GM19324 (cell line): ENCODE results near the gene SHTN1.
A peak's percentile ranks its signal among the peaks of the same experiment; 100 is the strongest.

Experiments used
- ATAC-seq: cut with Tn5 transposase; IDR thresholded peaks from one replicate; pipeline ENCODE4 v1.9.1; 2021; ENCODE audit warnings: mild to moderate bottlenecking, moderate library complexity; ENCODE audit not compliant: unreplicated experiment, low FRiP score

SHTN1 gene

GRCh38 chr10:117005026-117005526 is at the start of gene SHTN1:
Gene SHTN1, minus strand, starts transcription at chr10:117005187. Its CDS starts 108 bp downstream, at chr10:117005079.
- ATAC-seq: peak; percentile 67

GRCh38 chr10:117053482-117053881 is 48.5 kb upstream of the SHTN1 start:
- no peak for ATAC-seq

DNA sequence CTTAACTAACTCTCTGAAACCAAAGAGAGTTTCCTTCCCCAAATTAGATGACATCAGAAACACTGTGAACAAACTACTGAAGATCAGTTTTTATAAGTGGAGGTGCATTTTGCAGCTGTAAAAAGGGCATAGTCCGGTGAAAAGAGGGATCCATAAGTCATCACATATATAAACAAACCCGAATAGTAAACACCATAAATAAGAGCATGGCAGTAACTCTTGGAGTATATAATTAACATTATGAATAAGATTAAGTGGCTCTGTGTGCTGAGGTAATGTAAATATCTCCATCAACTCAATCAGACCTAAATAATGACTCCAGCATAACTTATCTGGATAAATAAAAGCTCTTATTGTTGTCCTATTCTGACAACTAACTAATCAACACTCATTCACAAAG is 43.0 kb upstream of the SHTN1 start:
- no peak for ATAC-seq

GRCh38 chr10:117016266-117016665 is 11.3 kb upstream of the SHTN1 start:
- ATAC-seq: no peak

DNA sequence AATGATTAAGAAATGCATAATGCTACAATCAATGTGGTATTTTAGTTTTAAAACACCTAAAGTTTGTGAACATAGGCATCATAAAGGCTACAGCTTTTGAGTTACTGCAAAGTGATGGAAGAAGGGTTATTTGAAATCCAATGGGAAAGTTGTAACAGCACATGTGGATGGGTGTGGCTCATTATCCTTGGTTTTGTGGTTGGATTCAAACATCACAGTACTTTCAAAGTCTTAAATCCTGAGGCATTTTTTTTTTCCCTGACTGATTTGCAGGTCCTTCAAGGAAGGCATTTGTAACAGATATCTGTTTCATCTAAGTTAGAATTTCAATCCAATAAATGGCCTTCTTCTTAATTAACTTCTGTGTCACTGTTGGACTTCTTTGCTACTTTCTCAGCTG is 9.8 kb upstream of the SHTN1 start:
- no peak for ATAC-seq

DNA sequence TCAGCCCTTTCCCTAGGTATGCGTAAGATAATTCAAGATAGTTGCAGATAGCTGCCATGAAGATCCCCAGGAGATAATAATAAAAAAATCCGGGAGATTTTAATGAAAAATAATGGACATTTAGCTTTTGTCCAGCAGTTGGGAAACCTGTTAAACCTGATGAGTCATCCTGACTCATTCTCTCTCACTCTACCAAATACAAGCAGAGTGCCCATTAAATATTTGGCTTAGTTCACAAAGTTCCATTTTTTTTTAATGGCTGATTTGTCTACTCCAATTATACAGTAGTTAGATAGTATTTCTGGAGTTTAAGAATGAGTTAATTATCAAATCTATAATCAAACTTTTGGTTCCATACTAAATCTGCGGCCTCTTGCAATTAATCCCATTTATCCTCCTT is 2.1 kb upstream of the SHTN1 start:
- ATAC-seq: no peak

DNA sequence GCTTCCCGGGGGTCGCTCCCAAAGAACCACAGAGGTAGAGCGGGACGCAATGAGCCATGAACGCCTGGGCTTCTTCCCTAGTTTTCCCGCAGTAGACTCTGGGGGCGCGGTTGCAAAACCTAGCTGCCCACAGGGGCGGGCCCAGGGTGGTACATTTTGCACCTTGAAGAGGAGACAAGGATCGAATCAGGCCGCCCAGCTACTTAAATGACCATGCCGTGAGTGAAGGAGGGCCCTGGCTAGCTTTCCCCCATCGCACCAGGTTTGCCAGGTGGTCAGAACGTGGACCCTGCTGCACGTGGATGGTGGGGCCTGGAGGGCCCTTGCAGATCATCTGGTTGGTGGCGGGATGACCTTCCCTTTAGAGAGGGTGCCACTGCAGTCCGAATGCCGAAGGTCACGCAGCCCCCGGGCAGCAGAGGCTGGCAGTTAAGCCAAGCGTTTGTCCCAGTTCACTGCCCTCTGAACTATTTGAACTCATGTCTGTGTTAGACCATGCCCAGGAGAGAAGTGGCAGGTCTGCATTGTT is 604 bp upstream of the SHTN1 start:
- ATAC-seq: no peak

GRCh38 chr10:117004227-117005025 is 561 bp downstream of the SHTN1 start:
- ATAC-seq: peak; percentile 60

- ATAC-seq: no peak
Observed at GRCh38 chr10:117003336-117003735, 1.7 kb downstream of the SHTN1 start.

- ATAC-seq: no peak
Observed at GRCh38 chr10:117002206-117002605, 2.8 kb downstream of the SHTN1 start.

DNA sequence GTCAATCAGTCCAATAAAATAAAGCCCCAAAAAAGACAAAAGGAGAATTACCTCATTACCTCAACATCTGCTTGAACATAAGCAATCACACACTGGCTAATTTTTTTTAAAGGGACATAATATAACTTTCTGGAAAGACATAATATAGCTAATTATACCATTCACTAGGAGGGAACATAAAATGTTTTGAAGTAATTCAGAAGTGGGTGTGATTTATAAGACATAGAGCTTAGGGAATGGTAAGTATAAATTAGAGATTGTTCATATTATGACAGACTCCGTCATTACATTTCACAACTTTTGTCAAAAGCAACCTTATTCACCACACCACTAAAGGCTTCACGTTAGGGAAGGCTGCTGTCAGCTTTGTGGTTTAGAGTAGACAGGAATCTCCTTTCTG is 3.8 kb downstream of the SHTN1 start:
- no peak for ATAC-seq

GRCh38 chr10:117000580-117000979 is 4.4 kb downstream of the SHTN1 start:
- ATAC-seq: no peak

- no peak for ATAC-seq
Observed at GRCh38 chr10:116998172-116998571, 6.8 kb downstream of the SHTN1 start.

DNA sequence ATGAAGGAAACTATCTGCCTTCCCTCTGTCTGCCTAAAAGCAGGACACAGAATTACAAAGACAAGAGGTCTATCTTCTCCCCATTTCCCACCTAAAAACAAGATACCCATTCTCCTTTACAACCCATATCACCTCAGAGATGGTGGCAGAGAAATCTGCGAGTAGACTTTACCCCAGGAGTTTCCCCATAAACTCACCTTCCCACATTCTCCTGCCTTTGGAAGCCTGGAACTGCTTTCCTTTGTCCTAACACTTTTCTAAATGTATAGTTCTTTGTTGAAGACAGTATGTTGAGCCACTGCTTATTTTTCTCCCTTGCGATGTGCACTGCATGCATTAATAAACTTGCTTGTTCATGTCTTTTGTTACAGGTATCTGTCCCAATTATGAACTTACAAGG is 8.0 kb downstream of the SHTN1 start:
- ATAC-seq: no peak

GRCh38 chr10:116995648-116996047 is 9.3 kb downstream of the SHTN1 start:
- ATAC-seq: no peak

DNA sequence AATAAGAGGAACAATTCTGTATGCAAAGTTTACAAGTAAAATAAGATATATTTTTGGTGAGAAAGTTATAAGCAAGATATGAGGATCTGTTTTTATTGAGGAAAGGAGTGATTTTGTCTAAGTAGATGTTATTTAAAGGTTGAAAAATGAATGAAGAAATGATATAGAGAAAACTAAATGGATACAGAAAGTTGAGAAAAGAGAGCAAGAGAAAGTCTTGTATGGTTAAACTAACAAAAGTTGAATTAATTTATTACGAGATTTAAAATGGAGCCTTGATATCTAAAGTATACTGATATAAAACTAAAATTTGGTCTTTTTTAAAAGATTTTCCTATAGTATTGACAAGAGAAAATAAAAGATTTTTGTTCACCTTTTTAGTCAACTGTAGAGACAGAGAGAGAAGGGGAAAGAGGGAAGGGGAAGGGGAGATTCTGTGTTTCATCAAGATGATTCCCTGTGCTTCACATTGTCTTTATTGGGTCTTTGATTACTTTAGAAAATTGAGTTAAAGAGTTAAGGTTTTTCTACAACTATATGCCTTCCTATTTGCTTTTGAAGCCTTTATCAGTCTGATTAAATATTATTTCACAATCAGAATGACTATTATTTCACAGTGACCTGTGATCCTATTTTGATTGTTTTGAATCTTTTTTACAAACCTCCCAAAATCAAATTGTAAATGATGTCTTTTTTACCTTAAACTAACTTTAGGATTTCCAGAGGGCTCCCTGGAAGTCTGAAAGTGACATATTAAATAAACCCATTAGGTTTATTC is 10.7 kb downstream of the SHTN1 start:
- no peak for ATAC-seq

- no peak for ATAC-seq
Observed at GRCh38 chr10:116993610-116994009, 11.4 kb downstream of the SHTN1 start.

DNA sequence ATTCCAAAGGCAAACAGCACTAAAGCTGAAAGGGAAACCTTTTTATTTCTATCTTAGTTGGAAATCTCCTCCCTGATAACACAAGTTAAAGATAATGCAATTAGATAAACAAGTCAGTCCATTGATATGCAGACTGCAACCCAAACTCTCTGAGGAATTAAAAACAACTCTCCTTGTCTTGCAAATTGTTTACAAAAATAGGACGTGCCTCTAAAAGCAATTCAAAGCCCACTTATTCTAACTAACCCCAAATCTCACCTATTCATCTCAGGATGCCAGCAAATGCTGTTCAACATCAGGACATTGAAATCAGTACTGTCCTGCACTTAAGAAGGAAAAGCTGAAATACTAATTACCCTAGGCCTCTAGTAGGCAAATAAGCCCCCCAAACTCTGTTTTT is 12.8 kb downstream of the SHTN1 start:
- ATAC-seq: no peak

DNA sequence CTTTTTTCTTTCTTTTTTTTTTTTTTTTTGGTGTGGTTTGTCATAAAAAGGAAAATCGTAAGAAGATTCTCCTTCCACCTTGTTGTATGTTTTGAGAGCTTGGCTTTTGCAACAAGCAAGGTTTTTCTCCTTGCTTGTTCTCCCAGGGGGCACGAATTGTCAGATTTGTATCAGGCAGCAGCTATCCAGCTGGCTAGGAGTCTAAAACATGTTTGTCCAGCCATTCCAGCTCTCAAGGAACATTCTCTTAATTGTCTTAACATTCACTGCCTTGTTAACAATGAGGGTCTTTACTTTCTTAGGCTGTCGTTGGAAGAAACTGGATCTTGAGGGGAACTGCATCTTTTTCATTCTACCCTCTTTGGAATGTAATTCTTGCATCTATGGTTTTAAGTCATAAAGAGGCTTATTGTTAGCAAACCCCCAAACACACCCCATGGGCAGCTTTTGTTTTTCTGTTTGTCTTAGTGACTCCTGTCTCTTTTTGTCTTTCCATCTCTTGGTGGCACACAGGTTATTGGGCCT is 14.6 kb downstream of the SHTN1 start:
- ATAC-seq: no peak

GRCh38 chr10:116989439-116989838 is 15.5 kb downstream of the SHTN1 start:
- ATAC-seq: no peak

- ATAC-seq: no peak
Observed at GRCh38 chr10:116988311-116988710, 16.7 kb downstream of the SHTN1 start.
